ENCODE data around the gene CPT2. TPM values are rescaled to one million over a fixed set of nuclear protein-coding genes. Genes with fewer than 3 reads are reported as not detected.

CPT2 gene
- total RNA-seq, 4 donors from 2014 or later, result 27.3 to 84.8 (median 50.2) TPM

DNA sequence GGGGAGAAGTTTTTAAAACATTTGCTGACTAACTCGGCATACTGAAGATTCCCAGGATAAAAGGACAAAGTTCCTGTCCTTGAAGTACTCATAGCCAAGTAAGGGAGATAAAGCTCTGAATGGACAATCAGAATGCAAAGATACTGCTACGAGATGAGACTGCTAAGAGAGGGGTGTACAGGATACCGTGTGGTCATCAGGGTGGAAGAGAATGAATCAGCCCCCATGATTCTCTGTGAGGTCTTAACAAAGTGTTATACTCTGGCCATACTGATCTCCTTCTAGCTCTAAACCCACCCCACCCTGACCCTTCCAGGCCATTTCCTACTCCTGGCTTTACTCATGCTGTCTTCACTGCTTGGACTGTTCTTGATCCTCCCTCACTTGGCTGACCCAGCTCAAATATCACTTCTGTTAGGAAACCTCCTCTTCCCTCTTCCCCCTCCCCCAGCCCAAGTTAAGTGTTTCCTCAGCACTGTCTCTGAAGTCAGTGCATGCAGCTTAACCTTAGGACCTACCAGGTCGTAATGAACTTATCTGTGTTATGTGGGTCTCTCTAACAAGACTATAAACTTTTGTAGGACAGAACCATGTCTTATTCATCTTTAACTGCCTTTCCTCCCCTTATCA lies 57.5 kb downstream of the CPT2 start:
- Histone ChIP-seq H3K4me3 (no peak overlapping the region), H3K27ac (no peak overlapping the region), H3K36me3 (no peaks in the 10 kb centered on the region), H3K9me3 (no peaks in the 10 kb centered on the region), H3K4me1 (no peaks in the 10 kb centered on the region), H3K27me3 (no peaks in the 10 kb centered on the region)
- no peak for TF ChIP-seq POLR2A (IDR thresholded peaks at IDR 0.05)
- whole genome bisulfite sequencing, 2 donors (ENCODE audit: low coverage in 1 of 2), result 80 to 83% methylated on average over 4 of the region's 4 CpGs
- in situ Hi-C loops (cut with MboI; ENCODE audit: low pct_ligation_motif_present in 1 of 4, low pct_unique_long_range_greater_than_20kb in 1 of 4, low sequenced_read_pairs in 3 of 4), result no loop called here
- no peak for DNase-seq
- intact Hi-C loops (cut with DNase I; ENCODE audit: low total_unique reads), result no loop called here

- Histone ChIP-seq H3K36me3 (no peaks in the 10 kb centered on the region), H3K4me3 (no peak overlapping the region), H3K27ac (no peak overlapping the region), H3K4me1 (no peaks in the 10 kb centered on the region), H3K27me3 (no peaks in the 10 kb centered on the region), H3K9me3 (no peaks in the 10 kb centered on the region)
- TF ChIP-seq POLR2AphosphoS5 (IDR thresholded peaks at IDR 0.05) (no peak), EP300 (IDR thresholded peaks at IDR 0.05; ENCODE audit: low read depth) (no peak), POLR2A (IDR thresholded peaks at IDR 0.05) (no peak)
- TF ChIP-seq, protein P1, sequence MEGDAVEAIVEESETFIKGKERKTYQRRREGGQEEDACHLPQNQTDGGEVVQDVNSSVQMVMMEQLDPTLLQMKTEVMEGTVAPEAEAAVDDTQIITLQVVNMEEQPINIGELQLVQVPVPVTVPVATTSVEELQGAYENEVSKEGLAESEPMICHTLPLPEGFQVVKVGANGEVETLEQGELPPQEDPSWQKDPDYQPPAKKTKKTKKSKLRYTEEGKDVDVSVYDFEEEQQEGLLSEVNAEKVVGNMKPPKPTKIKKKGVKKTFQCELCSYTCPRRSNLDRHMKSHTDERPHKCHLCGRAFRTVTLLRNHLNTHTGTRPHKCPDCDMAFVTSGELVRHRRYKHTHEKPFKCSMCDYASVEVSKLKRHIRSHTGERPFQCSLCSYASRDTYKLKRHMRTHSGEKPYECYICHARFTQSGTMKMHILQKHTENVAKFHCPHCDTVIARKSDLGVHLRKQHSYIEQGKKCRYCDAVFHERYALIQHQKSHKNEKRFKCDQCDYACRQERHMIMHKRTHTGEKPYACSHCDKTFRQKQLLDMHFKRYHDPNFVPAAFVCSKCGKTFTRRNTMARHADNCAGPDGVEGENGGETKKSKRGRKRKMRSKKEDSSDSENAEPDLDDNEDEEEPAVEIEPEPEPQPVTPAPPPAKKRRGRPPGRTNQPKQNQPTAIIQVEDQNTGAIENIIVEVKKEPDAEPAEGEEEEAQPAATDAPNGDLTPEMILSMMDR (IDR thresholded peaks at IDR 0.05), result no peak
- intact Hi-C loops (cut with DNase I; ENCODE audit: low total_unique reads), result no loop called here
- DNase-seq, result no peak
- in situ Hi-C loops (cut with MboI; ENCODE audit: low pct_ligation_motif_present in 1 of 4, low pct_unique_long_range_greater_than_20kb in 1 of 4, low sequenced_read_pairs in 3 of 4), result no loop called here
- WGBS, 2 donors (ENCODE audit: low coverage in 1 of 2), result 95 to 100% methylated on average over 4 of the region's 4 CpGs
These were observed 58.4 kb downstream of the CPT2 start for GRCh38 chr1:53255031-53255430.

- Histone ChIP-seq H3K4me3 (no peak overlapping the region), H3K27ac (no peak overlapping the region), H3K4me1 (no peaks in the 10 kb centered on the region), H3K27me3 (no peaks in the 10 kb centered on the region), H3K36me3 (no peaks in the 10 kb centered on the region), H3K9me3 (no peaks in the 10 kb centered on the region)
- WGBS, 2 donors (ENCODE audit: low coverage in 1 of 2), result 95% methylated on average over 11 of the region's 11 CpGs; no CpG with 5 or more reads in 1 of the 2 donors
- in situ Hi-C loops (cut with MboI; ENCODE audit: low pct_ligation_motif_present in 1 of 4, low pct_unique_long_range_greater_than_20kb in 1 of 4, low sequenced_read_pairs in 3 of 4), result no loop called here
- intact Hi-C loops (cut with DNase I; ENCODE audit: low total_unique reads), result no loop called here
- TF ChIP-seq EP300 (IDR thresholded peaks at IDR 0.05; ENCODE audit: low read depth), result no peak
- no peak for TF ChIP-seq POLR2A (IDR thresholded peaks at IDR 0.05)
- TF ChIP-seq, protein P1 (IDR thresholded peaks at IDR 0.05), result no peak
- TF ChIP-seq POLR2AphosphoS5 (IDR thresholded peaks at IDR 0.05), result no peak
- DNase-seq, result no peak
These were observed 60.2 kb downstream of the CPT2 start for GRCh38 chr1:53256511-53257453.

- in situ Hi-C loops (cut with MboI; ENCODE audit: low pct_ligation_motif_present in 1 of 4, low pct_unique_long_range_greater_than_20kb in 1 of 4, low sequenced_read_pairs in 3 of 4) (no loop called here), intact Hi-C loops (cut with DNase I; ENCODE audit: low total_unique reads) (no loop called here)
- no peak overlapping the region for H3K27ac ChIP-seq
- WGBS, 2 donors (ENCODE audit: low coverage in 1 of 2), result 92% methylated on average over 5 of the region's 5 CpGs
- no peaks in the 10 kb centered on the region for H3K9me3 ChIP-seq
- H3K36me3 ChIP-seq, result no peaks in the 10 kb centered on the region
- no peaks in the 10 kb centered on the region for H3K4me1 ChIP-seq
- H3K27me3 ChIP-seq, result no peaks in the 10 kb centered on the region
- DNase-seq, result no peak
- TF ChIP-seq POLR2A (IDR thresholded peaks at IDR 0.05), result no peak
- TF ChIP-seq, protein P1 (IDR thresholded peaks at IDR 0.05), result no peak
- no peak for TF ChIP-seq EP300 (IDR thresholded peaks at IDR 0.05; ENCODE audit: low read depth)
- no peak for TF ChIP-seq POLR2AphosphoS5 (IDR thresholded peaks at IDR 0.05)
- H3K4me3 ChIP-seq, result no peak overlapping the region
These were observed 60.9 kb downstream of the CPT2 start for GRCh38 chr1:53257454-53258081.

Measured in transverse colon (tissue), 4 donors.